Esophagus squamous epithelium (tissue), 4 donors: ENCODE results near the gene TMEM119.

Experiments used
- CTCF ChIP-seq, 6 experiments: fragments of 450-650 bp in 4 of 6; fragments of 200-600 bp in 2 of 6; sonication (generic) in 2 of 6; IDR thresholded peaks; one replicate each; pipeline ENCODE4 v1.5.1; 2016 to 2019; ENCODE audit warnings: antibody characterized with exemption in 6 of 6, mild to moderate bottlenecking in 4 of 6, moderate library complexity in 4 of 6
- POLR2A ChIP-seq, 4 donors: fragments of 450-650 bp; IDR thresholded peaks; one replicate each; pipeline ENCODE4 v1.6.1; 2017; ENCODE audit warnings: antibody characterized with exemption in 4 of 4, mild to moderate bottlenecking in 4 of 4, moderate library complexity in 3 of 4

GRCh38 chr12:108633534-108634248 is 35.8 kb upstream of the TMEM119 start, which contains the start of gene SELPLG:
- no peak for TF ChIP-seq CTCF (IDR thresholded peaks at IDR 0.05)
- TF ChIP-seq POLR2A (IDR thresholded peaks at IDR 0.05): peak in 2 of 4 donors; percentile 40 to 82
